Thyroid gland (tissue), 4 donors: Measurements from ENCODE around the gene MIA2. TPM values are rescaled to one million over a fixed set of nuclear protein-coding genes. Genes with fewer than 3 reads are reported as not detected.
A peak's percentile ranks its signal among the peaks of the same experiment; 100 is the strongest.

Experiments
- DNase-seq, 2 donors: peaks; one replicate each; pipeline ENCODE4 v3.0.0-alpha.2; 2019
- H3K27ac ChIP-seq, 3 donors: fragments of 200-600 bp; sonication (generic); 1 replicate in 2 of 3; 2 replicates in 1 of 3; pipeline ENCODE4 v1.5.1; 2016 to 2019; ENCODE audit warnings: mild to moderate bottlenecking in 1 of 3, moderate library complexity in 1 of 3
- H3K27me3 ChIP-seq: fragments of 200-600 bp; sonication (generic); one replicate; pipeline ENCODE4 v1.5.1; 2019
- H3K36me3 ChIP-seq, 2 donors: fragments of 200-600 bp; sonication (generic); one replicate each; pipeline ENCODE4 v1.5.1; 2016 to 2019
- H3K4me1 ChIP-seq, 2 donors: fragments of 200-600 bp; sonication (generic); one replicate each; pipeline ENCODE4 v1.5.1; 2017 to 2019
- H3K4me3 ChIP-seq, 3 donors: fragments of 200-600 bp; sonication (generic); replicated peaks in 1 of 3; 1 replicate in 2 of 3; 2 replicates in 1 of 3; pipeline ENCODE4 v1.5.1; 2016; ENCODE audit warnings: mild to moderate bottlenecking in 1 of 3
- H3K9me3 ChIP-seq: fragments of 200-600 bp; sonication (generic); one replicate; pipeline ENCODE4 v1.5.1; 2017
- POLR2A ChIP-seq, 2 donors: fragments of 450-650 bp; IDR thresholded peaks; one replicate each; pipeline ENCODE4 v1.6.1; 2017; ENCODE audit warnings: antibody characterized with exemption in 2 of 2, mild to moderate bottlenecking in 2 of 2, moderate library complexity in 1 of 2
- WGBS, 2 donors: methylation state at CpG; one replicate each; pipeline ENCODE4 v1.1.5; 2017; 5-methylcytosine and 5-hydroxymethylcytosine counted together
- intact Hi-C: fragments of 100-400 bp; cut with DNase I; formaldehyde crosslinking; loops from one replicate; pipeline ENCODE4 v1.15.1; 2023
- total RNA-seq, 4 donors: library from RNA; depleted of rRNA; stranded (reverse); fragments of >200 nt; gene quantifications; one replicate each; pipeline ENCODE4 v1.2.3, GENCODE V29; 2016
- TF ChIP-seq, protein P1 (sequence below), 6 experiments: fragments of 200-600 bp in 3 of 6; fragments of 450-650 bp in 3 of 6; sonication (generic) in 3 of 6; IDR thresholded peaks; one replicate each; pipeline ENCODE4 v1.5.1; 2016 to 2019; ENCODE audit warnings: antibody characterized with exemption in 6 of 6, mild to moderate bottlenecking in 2 of 6, inconsistent platforms in 1 of 6, moderate library complexity in 1 of 6

Gene MIA2
- total RNA-seq, 4 donors from 2014 or later = 41.6 to 49.1 (median 45.6) TPM

- intact Hi-C loops = loop anchor here (10.0 kb wide), 1 partner anchor 162 kb away; the partner anchor contains the start of gene SEC23A
- H3K27ac ChIP-seq = peak overlapping the region; percentile 91 to 99 (median 99)
- no peaks in the 10 kb centered on the region for H3K36me3 ChIP-seq
- DNase-seq = peak; percentile 77 to 81
- 1 to 3% methylated on average over 21 to 26 of the region's 70 CpGs for WGBS, 2 donors
- no peaks in the 10 kb centered on the region for H3K9me3 ChIP-seq
- H3K27me3 ChIP-seq = no peaks in the 10 kb centered on the region
- TF ChIP-seq POLR2A (IDR thresholded peaks at IDR 0.05) = peak; percentile 31 to 77
- TF ChIP-seq, protein P1, sequence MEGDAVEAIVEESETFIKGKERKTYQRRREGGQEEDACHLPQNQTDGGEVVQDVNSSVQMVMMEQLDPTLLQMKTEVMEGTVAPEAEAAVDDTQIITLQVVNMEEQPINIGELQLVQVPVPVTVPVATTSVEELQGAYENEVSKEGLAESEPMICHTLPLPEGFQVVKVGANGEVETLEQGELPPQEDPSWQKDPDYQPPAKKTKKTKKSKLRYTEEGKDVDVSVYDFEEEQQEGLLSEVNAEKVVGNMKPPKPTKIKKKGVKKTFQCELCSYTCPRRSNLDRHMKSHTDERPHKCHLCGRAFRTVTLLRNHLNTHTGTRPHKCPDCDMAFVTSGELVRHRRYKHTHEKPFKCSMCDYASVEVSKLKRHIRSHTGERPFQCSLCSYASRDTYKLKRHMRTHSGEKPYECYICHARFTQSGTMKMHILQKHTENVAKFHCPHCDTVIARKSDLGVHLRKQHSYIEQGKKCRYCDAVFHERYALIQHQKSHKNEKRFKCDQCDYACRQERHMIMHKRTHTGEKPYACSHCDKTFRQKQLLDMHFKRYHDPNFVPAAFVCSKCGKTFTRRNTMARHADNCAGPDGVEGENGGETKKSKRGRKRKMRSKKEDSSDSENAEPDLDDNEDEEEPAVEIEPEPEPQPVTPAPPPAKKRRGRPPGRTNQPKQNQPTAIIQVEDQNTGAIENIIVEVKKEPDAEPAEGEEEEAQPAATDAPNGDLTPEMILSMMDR (IDR thresholded peaks at IDR 0.05) = no peak
- peaks cover 10 to 19% of the 10 kb centered on the region in 2 donors for H3K4me1 ChIP-seq
- peak overlapping the region; percentile 71 to 87 (median 75) for H3K4me3 ChIP-seq
These were observed 33.3 kb downstream of the MIA2 start for GRCh38 chr14:39266871-39267607.

DNA sequence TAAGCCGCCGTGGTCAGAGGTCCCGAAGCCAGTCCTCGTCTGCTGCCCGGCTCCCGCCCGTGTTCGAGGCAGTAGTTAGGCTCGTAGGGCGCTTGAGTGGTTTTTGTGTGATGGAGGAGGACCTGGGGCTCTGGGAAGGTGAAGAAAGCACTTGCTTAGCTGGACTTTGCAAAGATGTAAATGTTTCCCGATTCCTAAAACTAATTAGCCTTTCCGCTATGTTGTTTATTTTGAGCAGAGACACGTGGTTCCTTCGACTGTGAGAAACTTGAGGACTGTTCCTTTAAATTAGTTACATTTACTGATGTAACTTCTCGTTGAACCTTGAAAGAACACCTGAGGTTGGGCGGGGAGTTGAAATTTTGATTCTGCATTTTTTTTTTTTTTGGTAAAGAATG is 33.9 kb downstream of the MIA2 start:
- H3K4me1 ChIP-seq = peaks cover 10 to 19% of the 10 kb centered on the region in 2 donors
- peak overlapping the region; percentile 71 to 87 (median 75) for H3K4me3 ChIP-seq
- H3K36me3 ChIP-seq = no peaks in the 10 kb centered on the region
- H3K27ac ChIP-seq = peak overlapping the region; percentile 91 to 99 (median 99)
- no peaks in the 10 kb centered on the region for H3K9me3 ChIP-seq
- TF ChIP-seq, protein P1 (IDR thresholded peaks at IDR 0.05) = no peak
- no peak for TF ChIP-seq POLR2A (IDR thresholded peaks at IDR 0.05)
- 0 to 1% methylated on average over 16 of the region's 16 CpGs for WGBS, 2 donors
- intact Hi-C loops = loop anchor here (10.0 kb wide), 1 partner anchor 163 kb away; the partner anchor contains the start of gene SEC23A
- no peaks in the 10 kb centered on the region for H3K27me3 ChIP-seq
- DNase-seq = no peak

DNA sequence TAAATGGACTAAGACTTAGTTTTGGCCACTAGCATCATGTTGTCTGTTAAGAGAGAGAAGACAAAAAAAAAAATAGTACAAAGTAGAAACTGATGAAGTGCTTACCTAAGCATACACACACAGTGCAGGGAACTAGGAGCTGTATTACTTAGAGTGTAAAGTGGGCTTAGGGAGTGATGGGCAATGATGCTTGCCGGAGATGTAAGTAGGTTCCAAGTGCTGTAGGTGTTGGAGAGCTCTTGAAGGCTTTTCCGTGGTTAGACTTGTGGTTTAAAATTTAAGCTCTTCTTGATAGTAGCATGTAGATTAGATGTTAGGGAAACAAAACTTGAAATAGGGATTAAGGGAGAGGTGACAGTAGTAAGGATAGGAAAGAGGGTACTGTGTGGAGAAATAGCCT is 34.7 kb downstream of the MIA2 start:
- TF ChIP-seq POLR2A (IDR thresholded peaks at IDR 0.05) = no peak
- TF ChIP-seq, protein P1 (IDR thresholded peaks at IDR 0.05) = no peak
- Histone ChIP-seq H3K4me3 (peak overlapping the region in 1 of 3 donors; percentile 17), H3K36me3 (no peaks in the 10 kb centered on the region), H3K27ac (no peak overlapping the region), H3K27me3 (no peaks in the 10 kb centered on the region), H3K4me1 (peaks cover 10 to 19% of the 10 kb centered on the region in 2 donors), H3K9me3 (no peaks in the 10 kb centered on the region)
- DNase-seq = peak in 1 of 2 donors; percentile 9
- 13 to 15% methylated on average over 2 of the region's 2 CpGs for WGBS, 2 donors
- intact Hi-C loops = loop anchor here (10.0 kb wide), 1 partner anchor 164 kb away; the partner anchor contains the start of gene SEC23A

DNA sequence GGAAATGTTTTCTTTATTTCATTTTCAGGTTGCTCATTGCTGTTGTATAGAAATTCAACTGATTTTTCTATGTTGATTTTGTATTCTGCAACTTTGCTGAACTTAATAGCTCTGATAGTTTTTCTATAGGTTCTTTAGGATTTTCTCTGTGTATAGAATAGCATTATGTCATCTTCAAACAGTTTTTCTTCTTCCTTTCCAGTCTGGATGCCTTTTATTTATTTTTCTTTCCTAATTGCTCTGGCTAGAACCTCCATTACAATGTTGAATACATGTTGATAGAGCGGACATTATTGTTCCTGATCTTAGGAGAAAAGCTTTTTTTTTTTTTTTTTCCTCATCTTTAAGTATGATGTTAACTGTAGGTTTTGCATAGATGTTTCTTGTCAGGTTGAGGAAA is 39.2 kb downstream of the MIA2 start:
- DNase-seq = no peak
- H3K27me3 ChIP-seq = no peaks in the 10 kb centered on the region
- no peak overlapping the region for H3K27ac ChIP-seq
- intact Hi-C loops = no loop called here
- WGBS, 2 donors = 96 to 98% methylated on average over 1 of the region's 1 CpG
- peaks cover 10 to 12% of the 10 kb centered on the region in 2 donors for H3K4me1 ChIP-seq
- H3K4me3 ChIP-seq = no peak overlapping the region
- H3K9me3 ChIP-seq = no peaks in the 10 kb centered on the region
- TF ChIP-seq, protein P1 (IDR thresholded peaks at IDR 0.05) = no peak
- no peak for TF ChIP-seq POLR2A (IDR thresholded peaks at IDR 0.05)
- no peaks in the 10 kb centered on the region for H3K36me3 ChIP-seq

DNA sequence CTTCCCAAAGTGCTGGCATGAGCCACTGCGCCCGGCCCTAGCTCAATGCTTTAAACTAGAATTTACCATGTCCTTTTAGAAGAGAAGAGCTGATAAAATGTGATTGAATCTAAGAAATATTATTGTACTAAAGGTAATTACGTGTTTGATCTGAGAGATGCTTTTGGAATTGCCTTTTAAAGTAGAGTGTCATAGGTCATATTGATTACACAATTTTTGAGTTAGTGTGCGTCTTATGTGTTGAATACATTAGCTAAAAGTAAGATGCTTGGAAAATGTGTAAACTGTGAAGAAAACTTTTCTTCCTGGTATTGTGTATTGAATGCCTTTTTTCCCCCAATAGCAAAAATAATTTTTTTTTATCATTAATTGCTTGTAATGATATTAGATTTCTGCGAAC is 41.7 kb downstream of the MIA2 start:
- H3K4me1 ChIP-seq = no peaks in the 10 kb centered on the region

More for the DNA sequence above, 41.7 kb downstream of the MIA2 start:
- Histone ChIP-seq H3K36me3 (peaks cover 0 to 4% of the 10 kb centered on the region in 2 donors), H3K27ac (no peak overlapping the region), H3K9me3 (no peaks in the 10 kb centered on the region), H3K27me3 (no peaks in the 10 kb centered on the region), H3K4me3 (no peak overlapping the region)
- DNase-seq = no peak
- 97 to 98% methylated on average over 5 of the region's 5 CpGs for WGBS, 2 donors
- intact Hi-C loops = no loop called here
- TF ChIP-seq, protein P1 (IDR thresholded peaks at IDR 0.05) = no peak
- no peak for TF ChIP-seq POLR2A (IDR thresholded peaks at IDR 0.05)
